ENCODE measurements around the gene SPRR1A.

DNA sequence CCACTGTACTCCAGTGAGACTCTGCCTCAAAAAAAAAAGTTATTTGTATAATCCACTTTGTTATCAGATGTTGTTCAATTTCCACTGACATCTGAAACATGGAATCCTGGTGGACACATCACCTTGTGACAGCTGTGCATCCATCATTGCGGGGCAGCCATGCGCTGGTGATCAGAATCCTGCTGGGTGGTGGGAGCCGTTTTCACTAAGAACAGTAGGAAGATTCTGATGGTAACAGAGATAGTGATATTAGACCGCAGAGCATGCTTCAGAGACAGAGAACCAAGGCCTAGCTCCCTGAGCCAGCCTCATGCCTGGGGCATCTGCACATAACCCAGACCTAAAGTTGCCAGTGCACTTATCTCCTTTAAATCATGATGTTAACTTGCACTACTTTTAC is 14.6 kb downstream of the SPRR1A start:
- no peak for TF ChIP-seq EZH2 (IDR thresholded peaks at IDR 0.05; ENCODE audit: borderline replicate concordance, low read depth, low read length, severe bottlenecking)
- TF ChIP-seq, protein P1, sequence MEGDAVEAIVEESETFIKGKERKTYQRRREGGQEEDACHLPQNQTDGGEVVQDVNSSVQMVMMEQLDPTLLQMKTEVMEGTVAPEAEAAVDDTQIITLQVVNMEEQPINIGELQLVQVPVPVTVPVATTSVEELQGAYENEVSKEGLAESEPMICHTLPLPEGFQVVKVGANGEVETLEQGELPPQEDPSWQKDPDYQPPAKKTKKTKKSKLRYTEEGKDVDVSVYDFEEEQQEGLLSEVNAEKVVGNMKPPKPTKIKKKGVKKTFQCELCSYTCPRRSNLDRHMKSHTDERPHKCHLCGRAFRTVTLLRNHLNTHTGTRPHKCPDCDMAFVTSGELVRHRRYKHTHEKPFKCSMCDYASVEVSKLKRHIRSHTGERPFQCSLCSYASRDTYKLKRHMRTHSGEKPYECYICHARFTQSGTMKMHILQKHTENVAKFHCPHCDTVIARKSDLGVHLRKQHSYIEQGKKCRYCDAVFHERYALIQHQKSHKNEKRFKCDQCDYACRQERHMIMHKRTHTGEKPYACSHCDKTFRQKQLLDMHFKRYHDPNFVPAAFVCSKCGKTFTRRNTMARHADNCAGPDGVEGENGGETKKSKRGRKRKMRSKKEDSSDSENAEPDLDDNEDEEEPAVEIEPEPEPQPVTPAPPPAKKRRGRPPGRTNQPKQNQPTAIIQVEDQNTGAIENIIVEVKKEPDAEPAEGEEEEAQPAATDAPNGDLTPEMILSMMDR (IDR thresholded peaks at IDR 0.05; ENCODE audit: borderline replicate concordance, extremely low read depth, low read length, poor library complexity, severe bottlenecking), result no peak
